ENCODE measurements around the gene AK9.

- TF ChIP-seq, protein P1, sequence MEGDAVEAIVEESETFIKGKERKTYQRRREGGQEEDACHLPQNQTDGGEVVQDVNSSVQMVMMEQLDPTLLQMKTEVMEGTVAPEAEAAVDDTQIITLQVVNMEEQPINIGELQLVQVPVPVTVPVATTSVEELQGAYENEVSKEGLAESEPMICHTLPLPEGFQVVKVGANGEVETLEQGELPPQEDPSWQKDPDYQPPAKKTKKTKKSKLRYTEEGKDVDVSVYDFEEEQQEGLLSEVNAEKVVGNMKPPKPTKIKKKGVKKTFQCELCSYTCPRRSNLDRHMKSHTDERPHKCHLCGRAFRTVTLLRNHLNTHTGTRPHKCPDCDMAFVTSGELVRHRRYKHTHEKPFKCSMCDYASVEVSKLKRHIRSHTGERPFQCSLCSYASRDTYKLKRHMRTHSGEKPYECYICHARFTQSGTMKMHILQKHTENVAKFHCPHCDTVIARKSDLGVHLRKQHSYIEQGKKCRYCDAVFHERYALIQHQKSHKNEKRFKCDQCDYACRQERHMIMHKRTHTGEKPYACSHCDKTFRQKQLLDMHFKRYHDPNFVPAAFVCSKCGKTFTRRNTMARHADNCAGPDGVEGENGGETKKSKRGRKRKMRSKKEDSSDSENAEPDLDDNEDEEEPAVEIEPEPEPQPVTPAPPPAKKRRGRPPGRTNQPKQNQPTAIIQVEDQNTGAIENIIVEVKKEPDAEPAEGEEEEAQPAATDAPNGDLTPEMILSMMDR (IDR thresholded peaks at IDR 0.05) = no peak
- no peak for TF ChIP-seq POLR2A (IDR thresholded peaks at IDR 0.05)
Observed at GRCh38 chr6:109521080-109521479, 169.9 kb downstream of the AK9 start.

Data from lower leg skin (tissue), 3 donors.